Measurements from ENCODE around the gene XIRP2. TPM values are rescaled to one million over a fixed set of nuclear protein-coding genes. Genes with fewer than 3 reads are reported as not detected.

The XIRP2 gene
- total RNA-seq, 1 donor from 2014 or later: not detected

DNA sequence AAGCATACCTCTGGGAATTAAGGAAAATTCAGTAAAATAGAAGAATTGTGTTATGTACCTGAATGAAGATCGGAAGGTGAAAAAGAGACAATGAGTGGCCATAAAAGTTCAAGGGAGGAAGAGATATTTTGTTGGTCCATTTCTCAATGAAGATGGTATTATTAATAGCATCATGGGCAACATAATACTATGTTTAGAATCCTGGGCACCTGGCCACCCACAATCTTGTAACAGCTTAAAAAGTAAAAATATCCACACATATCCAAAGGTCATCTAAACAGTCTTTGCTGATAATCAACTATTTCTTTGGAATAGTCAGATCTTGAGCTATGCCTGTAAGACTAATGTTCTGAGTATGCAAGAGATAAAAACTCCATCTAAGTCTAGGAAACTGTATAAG, 73.7 kb downstream of the XIRP2 start:
- Mint-ChIP-seq H3K9me3 (ENCODE audit: unreplicated experiment) (no peaks in the 10 kb centered on the region), H3K36me3 (ENCODE audit: unreplicated experiment) (no peaks in the 10 kb centered on the region), H3K27me3 (ENCODE audit: unreplicated experiment) (no peaks in the 10 kb centered on the region), H3K4me3 (ENCODE audit: unreplicated experiment) (no peak overlapping the region), H3K27ac (ENCODE audit: unreplicated experiment) (no peak overlapping the region), H3K4me1 (ENCODE audit: low read depth, unreplicated experiment) (peaks cover 3% of the 10 kb centered on the region)
- TF ChIP-seq, protein P1, sequence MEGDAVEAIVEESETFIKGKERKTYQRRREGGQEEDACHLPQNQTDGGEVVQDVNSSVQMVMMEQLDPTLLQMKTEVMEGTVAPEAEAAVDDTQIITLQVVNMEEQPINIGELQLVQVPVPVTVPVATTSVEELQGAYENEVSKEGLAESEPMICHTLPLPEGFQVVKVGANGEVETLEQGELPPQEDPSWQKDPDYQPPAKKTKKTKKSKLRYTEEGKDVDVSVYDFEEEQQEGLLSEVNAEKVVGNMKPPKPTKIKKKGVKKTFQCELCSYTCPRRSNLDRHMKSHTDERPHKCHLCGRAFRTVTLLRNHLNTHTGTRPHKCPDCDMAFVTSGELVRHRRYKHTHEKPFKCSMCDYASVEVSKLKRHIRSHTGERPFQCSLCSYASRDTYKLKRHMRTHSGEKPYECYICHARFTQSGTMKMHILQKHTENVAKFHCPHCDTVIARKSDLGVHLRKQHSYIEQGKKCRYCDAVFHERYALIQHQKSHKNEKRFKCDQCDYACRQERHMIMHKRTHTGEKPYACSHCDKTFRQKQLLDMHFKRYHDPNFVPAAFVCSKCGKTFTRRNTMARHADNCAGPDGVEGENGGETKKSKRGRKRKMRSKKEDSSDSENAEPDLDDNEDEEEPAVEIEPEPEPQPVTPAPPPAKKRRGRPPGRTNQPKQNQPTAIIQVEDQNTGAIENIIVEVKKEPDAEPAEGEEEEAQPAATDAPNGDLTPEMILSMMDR (IDR thresholded peaks at IDR 0.05; ENCODE audit: partially characterized antibody, unreplicated experiment): no peak
- no peak for DNase-seq

DNA sequence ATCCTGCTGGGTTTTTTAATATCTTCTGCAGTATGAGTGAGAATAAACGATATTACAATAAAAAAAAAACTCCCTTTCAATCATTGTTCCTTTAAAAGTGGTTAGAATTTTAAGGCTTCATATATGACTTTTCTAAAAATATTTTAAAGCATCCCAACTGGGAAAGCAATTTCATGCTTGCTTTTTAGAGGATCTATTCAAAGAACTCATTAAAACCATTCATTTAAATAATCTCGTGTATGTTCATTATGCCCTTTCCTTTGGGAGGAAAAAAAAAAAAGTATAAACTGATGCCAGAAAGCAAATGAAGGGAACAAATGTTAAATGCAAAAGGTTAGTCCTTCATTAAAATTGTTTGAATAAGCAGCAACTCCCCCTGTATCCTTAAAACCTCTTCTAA, 81.2 kb downstream of the XIRP2 start:
- no peak overlapping the region for H3K4me3 Mint-ChIP-seq (ENCODE audit: unreplicated experiment)
- no peaks in the 10 kb centered on the region for H3K9me3 Mint-ChIP-seq (ENCODE audit: unreplicated experiment)
- H3K27ac Mint-ChIP-seq (ENCODE audit: unreplicated experiment): no peak overlapping the region
- no peaks in the 10 kb centered on the region for H3K36me3 Mint-ChIP-seq (ENCODE audit: unreplicated experiment)
- no peaks in the 10 kb centered on the region for H3K27me3 Mint-ChIP-seq (ENCODE audit: unreplicated experiment)
- no peak for DNase-seq
- H3K4me1 Mint-ChIP-seq (ENCODE audit: low read depth, unreplicated experiment): no peaks in the 10 kb centered on the region
- TF ChIP-seq, protein P1 (IDR thresholded peaks at IDR 0.05; ENCODE audit: partially characterized antibody, unreplicated experiment): no peak

DNA sequence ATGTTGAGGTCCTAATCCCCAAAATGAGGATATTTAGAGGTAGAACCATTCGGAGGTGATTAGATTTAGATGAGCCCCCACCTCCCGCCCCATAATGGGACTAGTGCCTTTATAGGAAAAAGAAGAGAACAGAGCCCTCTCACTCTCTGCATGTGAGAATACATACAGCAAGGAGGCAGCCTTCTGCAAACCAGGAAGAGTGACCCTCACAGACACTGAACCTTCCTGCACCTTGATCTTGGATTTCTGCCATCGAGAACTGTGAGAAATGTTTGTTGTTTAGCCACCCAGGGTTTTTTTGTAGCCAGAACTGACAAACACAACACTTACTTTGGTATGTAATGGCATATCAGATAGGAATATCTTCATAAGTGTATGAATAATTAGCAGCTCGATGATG, 83.7 kb downstream of the XIRP2 start:
- no peak for DNase-seq
- H3K4me3 Mint-ChIP-seq (ENCODE audit: unreplicated experiment): no peak overlapping the region
- no peaks in the 10 kb centered on the region for H3K9me3 Mint-ChIP-seq (ENCODE audit: unreplicated experiment)
- H3K27me3 Mint-ChIP-seq (ENCODE audit: unreplicated experiment): no peaks in the 10 kb centered on the region
- no peak overlapping the region for H3K27ac Mint-ChIP-seq (ENCODE audit: unreplicated experiment)
- TF ChIP-seq, protein P1 (IDR thresholded peaks at IDR 0.05; ENCODE audit: partially characterized antibody, unreplicated experiment): no peak
- no peaks in the 10 kb centered on the region for H3K36me3 Mint-ChIP-seq (ENCODE audit: unreplicated experiment)
- H3K4me1 Mint-ChIP-seq (ENCODE audit: low read depth, unreplicated experiment): no peaks in the 10 kb centered on the region

DNA sequence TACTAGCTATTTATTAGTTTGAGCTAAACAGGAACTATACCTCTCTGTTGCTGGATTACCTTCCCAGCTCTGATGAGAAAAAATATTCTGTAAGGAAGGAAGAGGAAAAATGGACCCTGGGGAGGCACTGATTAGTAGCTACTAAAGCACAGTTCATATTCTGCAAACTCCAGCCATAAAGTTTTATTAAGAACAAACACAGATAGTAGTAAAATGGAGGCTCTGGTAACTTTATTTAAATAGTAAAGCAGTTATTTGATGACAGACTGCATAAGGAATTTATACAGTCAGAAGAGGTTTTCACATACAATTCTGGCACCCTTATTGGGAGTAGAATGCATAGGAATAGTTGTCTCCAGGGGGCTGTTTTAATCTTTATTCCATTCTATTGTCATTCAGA, 84.1 kb downstream of the XIRP2 start:
- Mint-ChIP-seq H3K36me3 (ENCODE audit: unreplicated experiment) (no peaks in the 10 kb centered on the region), H3K27me3 (ENCODE audit: unreplicated experiment) (no peaks in the 10 kb centered on the region), H3K27ac (ENCODE audit: unreplicated experiment) (no peak overlapping the region), H3K4me3 (ENCODE audit: unreplicated experiment) (no peak overlapping the region), H3K4me1 (ENCODE audit: low read depth, unreplicated experiment) (no peaks in the 10 kb centered on the region), H3K9me3 (ENCODE audit: unreplicated experiment) (no peaks in the 10 kb centered on the region)
- TF ChIP-seq, protein P1 (IDR thresholded peaks at IDR 0.05; ENCODE audit: partially characterized antibody, unreplicated experiment): no peak
- DNase-seq: no peak

DNA sequence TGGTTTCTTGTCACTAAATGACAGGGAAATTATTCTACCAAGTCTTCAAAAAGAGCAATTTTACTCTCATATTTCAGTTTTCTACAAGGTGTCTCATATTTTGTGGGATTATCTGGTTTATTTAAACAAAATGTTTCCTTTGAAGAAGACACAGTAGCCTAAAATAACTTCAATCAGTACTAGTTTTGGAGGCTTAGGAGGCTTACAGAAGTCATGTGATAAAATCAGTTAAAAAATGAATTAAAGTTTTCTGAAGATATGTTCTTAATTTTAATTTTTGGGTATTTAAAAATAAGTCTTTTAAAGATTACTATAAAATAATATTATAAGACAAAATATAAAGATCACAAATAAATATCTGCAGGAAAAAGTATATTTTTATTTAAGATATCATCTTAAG, 95.9 kb downstream of the XIRP2 start:
- Mint-ChIP-seq H3K4me1 (ENCODE audit: low read depth, unreplicated experiment) (no peaks in the 10 kb centered on the region), H3K9me3 (ENCODE audit: unreplicated experiment) (peaks cover 1% of the 10 kb centered on the region), H3K27me3 (ENCODE audit: unreplicated experiment) (no peaks in the 10 kb centered on the region), H3K27ac (ENCODE audit: unreplicated experiment) (no peak overlapping the region), H3K36me3 (ENCODE audit: unreplicated experiment) (no peaks in the 10 kb centered on the region), H3K4me3 (ENCODE audit: unreplicated experiment) (no peak overlapping the region)
- TF ChIP-seq, protein P1 (IDR thresholded peaks at IDR 0.05; ENCODE audit: partially characterized antibody, unreplicated experiment): no peak
- no peak for DNase-seq
